K562 treated with DMSO at 1 percent for 12 hours (cell line): ENCODE results near the gene PTPN23. TPM values are rescaled to one million over a fixed set of nuclear protein-coding genes. Genes with fewer than 3 reads are reported as not detected.

Source experiments
- total RNA-seq: library from RNA; unstranded; fragments of 300-600 nt; gene quantifications from 2 replicates; pipeline ENCODE4 v1.2.3, GENCODE V29; 2022; ENCODE audit not compliant: insufficient read depth

PTPN23 gene
- total RNA-seq, result 13.7 and 46.3 TPM in 2 replicates

GRCh38 chr3:47380601-47381316 lies at the start of gene PTPN23:
Gene PTPN23 (plus strand): TSS chr3:47381021. CDS start chr3:47381097, 76 bp downstream.

Other genes starting within 250 kb of the PTPN23 start
- gene SETD2, start 216.9 kb upstream of the PTPN23 start, total RNA-seq, result 5.3 and 30.9 TPM in 2 replicates
- 5.9 and 11.4 TPM in 2 replicates for gene KIF9, start 98.2 kb upstream of the PTPN23 start, total RNA-seq
- 27.7 and 29.6 TPM in 2 replicates for gene KLHL18, start 98.1 kb upstream of the PTPN23 start, total RNA-seq
- 64.4 and 95.7 TPM in 2 replicates for gene SCAP, start 94.9 kb downstream of the PTPN23 start, total RNA-seq
- 60.7 and 63.8 TPM in 2 replicates for gene ELP6, start 132.7 kb downstream of the PTPN23 start, total RNA-seq
- gene CSPG5, start 197.8 kb downstream of the PTPN23 start, total RNA-seq, result 1.4 TPM in 1 of 2 replicates, not detected in the other